ENCODE data around the gene MTNR1A. TPM values are rescaled to one million over a fixed set of nuclear protein-coding genes. Genes with fewer than 3 reads are reported as not detected.

Gene MTNR1A
- total and polyA plus RNA-seq, 9 of the 15 experiments (the other 6 are each of a cell fraction or from before 2014, with no cell fraction given): 0.09 to 0.12 (median 0.10) TPM; not detected in 5

DNA sequence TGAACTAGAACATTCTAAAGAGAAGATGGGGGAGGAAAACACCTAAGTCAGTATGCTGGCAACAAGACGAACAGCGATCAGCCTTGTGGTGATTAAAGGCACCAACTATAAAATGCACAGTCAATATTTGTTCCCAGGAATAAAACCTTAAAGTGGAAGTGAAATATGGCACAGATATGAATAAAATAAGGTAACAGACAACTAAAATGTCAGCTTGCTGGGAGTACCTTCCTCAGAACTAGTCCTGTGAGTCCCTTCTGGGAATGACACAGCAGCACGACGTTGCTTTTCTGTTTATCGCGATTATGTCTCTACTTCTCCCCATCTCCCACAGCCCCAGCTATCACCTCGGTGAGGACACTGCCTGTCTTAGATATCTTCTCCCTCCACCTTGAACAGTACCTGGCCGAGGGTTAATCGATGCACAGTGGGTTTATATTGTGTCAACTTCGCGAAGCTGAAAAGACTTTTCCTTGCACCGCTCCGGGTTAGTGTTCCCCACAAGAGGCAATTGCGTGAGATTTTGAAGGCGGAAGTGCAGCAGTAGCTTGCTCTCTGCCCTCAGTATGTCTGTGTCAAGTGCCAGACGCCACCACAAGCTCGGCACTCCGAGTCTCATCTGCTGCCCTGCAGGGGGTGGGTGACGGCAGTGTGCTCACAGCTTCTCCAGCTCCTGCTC lies 17.4 kb downstream of the MTNR1A start (continued):
- TF ChIP-seq HES1 (IDR thresholded peaks at IDR 0.05; ENCODE audit: low read depth) (no peak), NKRF (IDR thresholded peaks at IDR 0.05; ENCODE audit: borderline replicate concordance) (no peak), XRCC5 (IDR thresholded peaks at IDR 0.05; ENCODE audit: low read depth, low read length) (no peak), KLF16 (IDR thresholded peaks at IDR 0.05) (no peak; the same call in 1 of the 2 replicates), KAT8 (IDR thresholded peaks at IDR 0.05; ENCODE audit: low read depth) (no peak), E2F1 (CRISPR knock-in tag; IDR thresholded peaks at IDR 0.05) (no peak), STAG1 (CRISPR knock-in tag; IDR thresholded peaks at IDR 0.05; ENCODE audit: borderline replicate concordance) (no peak), HNRNPK (IDR thresholded peaks at IDR 0.05; ENCODE audit: low read depth, low read length, poor library complexity, severe bottlenecking) (no peak), ZNF41 (CRISPR knock-in tag; conservative IDR thresholded peaks at IDR 0.05) (no peak), BCLAF1 (IDR thresholded peaks at IDR 0.05; ENCODE audit: borderline replicate concordance in 1 of 2, control insufficient read depth in 1 of 2, low read depth in 2 of 2, low read length in 1 of 2) (no peak), SIRT6 (IDR thresholded peaks at IDR 0.05; ENCODE audit: low read depth, low read length) (no peak), ZNF707 (CRISPR knock-in tag; conservative IDR thresholded peaks at IDR 0.05) (no peak), MCM7 (IDR thresholded peaks at IDR 0.05) (no peak)
- TF ChIP-seq, protein P1, sequence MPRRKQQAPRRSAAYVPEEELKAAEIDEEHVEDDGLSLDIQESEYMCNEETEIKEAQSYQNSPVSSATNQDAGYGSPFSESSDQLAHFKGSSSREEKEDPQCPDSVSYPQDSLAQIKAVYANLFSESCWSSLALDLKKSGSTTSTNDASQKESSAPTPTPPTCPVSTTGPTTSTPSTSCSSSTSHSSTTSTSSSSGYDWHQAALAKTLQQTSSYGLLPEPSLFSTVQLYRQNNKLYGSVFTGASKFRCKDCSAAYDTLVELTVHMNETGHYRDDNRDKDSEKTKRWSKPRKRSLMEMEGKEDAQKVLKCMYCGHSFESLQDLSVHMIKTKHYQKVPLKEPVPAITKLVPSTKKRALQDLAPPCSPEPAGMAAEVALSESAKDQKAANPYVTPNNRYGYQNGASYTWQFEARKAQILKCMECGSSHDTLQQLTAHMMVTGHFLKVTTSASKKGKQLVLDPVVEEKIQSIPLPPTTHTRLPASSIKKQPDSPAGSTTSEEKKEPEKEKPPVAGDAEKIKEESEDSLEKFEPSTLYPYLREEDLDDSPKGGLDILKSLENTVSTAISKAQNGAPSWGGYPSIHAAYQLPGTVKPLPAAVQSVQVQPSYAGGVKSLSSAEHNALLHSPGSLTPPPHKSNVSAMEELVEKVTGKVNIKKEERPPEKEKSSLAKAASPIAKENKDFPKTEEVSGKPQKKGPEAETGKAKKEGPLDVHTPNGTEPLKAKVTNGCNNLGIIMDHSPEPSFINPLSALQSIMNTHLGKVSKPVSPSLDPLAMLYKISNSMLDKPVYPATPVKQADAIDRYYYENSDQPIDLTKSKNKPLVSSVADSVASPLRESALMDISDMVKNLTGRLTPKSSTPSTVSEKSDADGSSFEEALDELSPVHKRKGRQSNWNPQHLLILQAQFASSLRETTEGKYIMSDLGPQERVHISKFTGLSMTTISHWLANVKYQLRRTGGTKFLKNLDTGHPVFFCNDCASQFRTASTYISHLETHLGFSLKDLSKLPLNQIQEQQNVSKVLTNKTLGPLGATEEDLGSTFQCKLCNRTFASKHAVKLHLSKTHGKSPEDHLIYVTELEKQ (CRISPR knock-in tag; IDR thresholded peaks at IDR 0.05): no peak
- TF ChIP-seq, protein P2, sequence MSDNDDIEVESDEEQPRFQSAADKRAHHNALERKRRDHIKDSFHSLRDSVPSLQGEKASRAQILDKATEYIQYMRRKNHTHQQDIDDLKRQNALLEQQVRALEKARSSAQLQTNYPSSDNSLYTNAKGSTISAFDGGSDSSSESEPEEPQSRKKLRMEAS (CRISPR knock-in tag; IDR thresholded peaks at IDR 0.05): no peak
